ENCODE measurements around the gene KCNAB1. TPM values are rescaled to one million over a fixed set of nuclear protein-coding genes. Genes with fewer than 3 reads are reported as not detected.

The KCNAB1 gene
- total RNA-seq, 1 experiment from 2014 or later: not detected

DNA sequence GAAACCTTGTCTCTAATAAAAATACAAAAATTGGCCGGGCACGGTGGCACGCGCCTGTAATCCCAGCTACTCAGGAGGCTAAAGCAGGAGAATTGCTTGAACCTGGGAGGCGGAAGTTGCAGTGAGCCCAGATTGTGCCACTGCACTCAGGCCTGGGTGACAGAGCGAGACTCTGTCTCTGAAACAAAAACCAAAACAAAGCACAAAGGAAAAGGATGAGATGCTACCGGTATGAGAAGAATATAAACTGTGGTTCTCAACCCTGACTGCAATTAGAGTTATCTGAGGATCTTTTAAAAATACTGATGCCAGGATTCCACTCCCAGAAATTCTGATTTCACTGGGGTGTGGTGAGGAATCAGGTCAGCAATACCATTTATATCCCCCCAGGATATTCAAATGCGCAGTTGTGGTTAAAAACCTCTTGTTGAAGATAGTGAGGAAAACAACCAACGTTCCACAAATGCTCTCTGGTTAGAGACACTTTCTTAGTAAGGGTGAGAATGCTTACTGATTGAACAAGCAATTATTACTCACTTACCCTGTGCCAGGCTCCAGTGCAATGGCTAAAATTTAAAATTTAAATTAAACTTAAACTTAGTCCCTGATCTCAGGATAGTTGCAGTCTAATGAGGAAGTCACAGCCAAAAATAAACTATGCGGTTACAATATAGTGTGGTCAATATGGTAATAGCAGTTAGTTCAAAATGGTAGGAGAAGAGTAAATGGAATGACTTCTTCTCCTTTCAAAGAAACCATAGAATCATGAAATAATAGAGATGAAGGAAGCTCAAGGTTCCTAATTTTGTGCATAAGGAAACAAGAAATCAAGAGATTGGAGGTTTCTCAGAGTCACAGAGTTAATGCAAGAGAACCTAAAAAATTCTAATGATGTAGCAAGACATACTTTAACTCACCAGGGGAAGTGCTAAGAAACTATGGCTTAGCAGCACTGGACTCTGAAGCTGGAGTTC lies 325.0 kb downstream of the KCNAB1 start:
- DNase-seq (ENCODE audit: low spot score): no peak

DNA sequence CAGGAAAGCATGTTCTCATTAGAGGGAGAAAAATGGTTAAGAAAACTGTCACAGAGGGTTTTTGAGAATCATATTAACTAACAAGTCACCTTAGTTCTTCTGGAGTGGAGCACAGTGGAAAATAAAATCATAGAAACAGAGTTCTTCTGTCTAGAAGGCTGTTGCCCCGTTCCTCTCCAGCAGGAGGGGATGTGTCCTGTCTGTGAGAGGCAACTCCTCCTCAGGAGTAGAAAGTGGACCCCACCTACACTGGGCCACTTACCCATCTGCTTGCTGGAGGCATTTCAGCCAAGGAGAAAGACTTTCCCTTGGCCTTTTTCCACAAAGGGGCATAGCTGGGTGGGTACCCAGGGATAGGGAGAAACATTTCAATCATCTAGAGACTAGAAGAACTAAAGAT lies 327.9 kb downstream of the KCNAB1 start:
- peak; percentile 51 for DNase-seq (ENCODE audit: low spot score)

DNA sequence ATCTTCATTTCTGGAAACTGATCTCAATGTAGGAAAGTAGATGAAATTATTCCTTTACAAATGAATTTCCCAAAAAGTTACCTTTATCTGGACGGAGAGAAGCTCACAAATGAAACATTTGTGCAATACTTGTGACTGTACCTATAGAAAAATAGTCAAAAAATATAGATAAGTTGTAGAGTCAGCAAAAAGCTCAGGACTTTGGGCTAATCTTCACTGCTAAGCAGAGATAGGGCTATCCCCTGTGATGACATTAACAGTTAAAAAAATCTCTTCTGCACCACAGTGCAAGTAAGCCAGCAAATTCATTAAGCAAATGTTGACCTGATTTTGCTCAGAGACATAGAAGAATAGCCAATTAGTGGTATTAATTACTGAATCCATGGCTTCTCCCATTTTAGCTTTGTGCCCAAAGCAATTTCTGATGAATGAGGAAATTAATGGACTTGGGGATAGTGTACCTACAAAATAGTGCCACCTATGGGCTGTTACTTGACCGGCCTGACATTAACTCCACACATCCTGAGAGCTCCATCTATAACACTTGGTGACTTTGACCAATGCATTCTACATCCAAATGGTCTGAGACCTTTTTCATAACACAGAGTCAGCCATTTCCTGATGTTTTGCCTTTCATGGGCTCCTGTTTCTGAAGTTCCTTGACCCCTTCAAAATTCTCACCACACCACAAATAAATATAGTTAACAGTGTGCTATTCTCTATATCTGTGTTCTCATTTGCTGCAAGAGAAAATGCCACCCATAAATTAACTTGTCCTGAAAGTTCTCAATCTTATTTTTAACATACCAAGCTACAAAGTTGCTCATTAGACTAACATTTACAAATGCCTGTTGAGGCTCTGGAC lies 329.6 kb downstream of the KCNAB1 start:
- peak; percentile 61 for DNase-seq (ENCODE audit: low spot score)

DNA sequence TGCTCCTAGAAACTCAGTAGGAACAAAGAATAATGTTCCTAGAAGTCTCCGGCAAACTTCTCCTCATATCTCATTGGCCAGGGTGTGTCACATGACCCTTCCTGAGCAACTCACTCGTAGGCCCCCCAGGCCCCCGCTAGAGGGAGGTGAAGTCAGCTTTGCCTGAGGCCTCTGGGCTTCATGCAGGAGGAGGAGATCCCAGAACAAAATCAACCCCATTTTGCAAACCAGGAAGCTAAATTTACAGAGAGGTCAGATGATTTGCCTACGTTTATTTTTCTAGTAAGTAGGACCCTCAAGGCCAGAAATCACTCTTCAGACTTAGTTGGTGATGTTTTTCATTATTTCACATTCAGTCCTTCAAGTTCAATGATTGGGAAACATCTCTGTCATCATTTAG lies 335.5 kb downstream of the KCNAB1 start:
- DNase-seq (ENCODE audit: low spot score): no peak

DNA sequence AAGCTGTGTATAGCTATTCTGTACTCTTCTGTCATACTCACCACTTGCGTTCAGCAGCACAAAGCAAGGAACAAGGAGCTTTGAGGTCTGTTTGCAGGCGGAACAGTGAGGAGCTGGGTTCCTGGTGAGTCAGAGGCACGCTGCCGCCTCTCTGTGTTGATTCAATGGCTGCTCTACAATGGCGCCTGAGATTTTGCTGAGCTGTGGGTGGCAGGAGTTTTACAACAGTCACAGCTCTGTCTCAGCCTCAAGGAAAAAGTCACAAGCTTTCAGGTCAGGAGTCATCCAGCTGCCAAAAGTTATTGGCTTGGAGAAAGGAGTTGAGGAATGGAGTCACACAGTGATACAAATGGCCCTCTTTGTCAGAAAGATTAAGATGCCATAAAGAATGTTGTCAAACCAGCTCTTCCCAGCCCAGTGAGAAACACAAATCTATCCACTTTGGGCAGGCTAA lies 336.4 kb downstream of the KCNAB1 start:
- peak; percentile 59 for DNase-seq (ENCODE audit: low spot score)

DNA sequence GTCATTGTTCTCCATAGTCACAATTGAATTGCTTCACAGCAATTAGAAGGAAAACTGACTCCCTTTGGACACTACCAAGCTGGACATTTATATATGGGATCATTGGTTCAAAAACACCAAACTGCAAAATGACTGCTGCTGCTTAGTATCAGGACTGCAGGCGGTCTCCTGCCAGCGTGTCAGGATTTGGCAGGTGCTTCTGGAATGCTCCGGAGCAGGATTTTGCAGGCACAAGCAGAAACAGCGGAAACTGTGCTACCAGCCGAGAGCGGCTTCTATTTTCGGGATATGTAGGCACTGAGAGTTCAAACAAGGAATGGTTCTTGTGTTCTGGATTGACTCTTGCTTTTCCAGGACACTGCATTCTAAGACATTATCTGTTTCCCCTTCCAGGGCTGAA lies 339.1 kb downstream of the KCNAB1 start:
- DNase-seq (ENCODE audit: low spot score): no peak

DNA sequence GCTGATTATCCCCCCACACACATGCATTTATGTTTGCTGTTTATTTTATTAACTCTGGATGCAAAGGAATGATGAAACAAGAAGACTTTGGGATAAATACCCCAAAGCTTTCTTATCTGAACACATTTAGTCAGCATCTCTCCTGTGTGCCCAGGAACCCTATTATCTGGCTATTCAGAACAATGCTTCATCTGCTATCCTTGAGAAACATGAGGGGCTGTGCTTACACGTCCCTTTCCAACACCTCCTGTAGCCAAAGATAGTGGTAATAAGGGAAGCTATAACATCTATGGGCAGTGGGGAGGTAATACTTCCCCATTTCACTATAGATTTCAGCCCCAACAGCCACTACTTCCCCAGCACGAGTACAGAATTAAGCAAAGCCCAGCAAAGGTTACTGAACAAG lies 339.8 kb downstream of the KCNAB1 start:
- DNase-seq (ENCODE audit: low spot score): no peak

DNA sequence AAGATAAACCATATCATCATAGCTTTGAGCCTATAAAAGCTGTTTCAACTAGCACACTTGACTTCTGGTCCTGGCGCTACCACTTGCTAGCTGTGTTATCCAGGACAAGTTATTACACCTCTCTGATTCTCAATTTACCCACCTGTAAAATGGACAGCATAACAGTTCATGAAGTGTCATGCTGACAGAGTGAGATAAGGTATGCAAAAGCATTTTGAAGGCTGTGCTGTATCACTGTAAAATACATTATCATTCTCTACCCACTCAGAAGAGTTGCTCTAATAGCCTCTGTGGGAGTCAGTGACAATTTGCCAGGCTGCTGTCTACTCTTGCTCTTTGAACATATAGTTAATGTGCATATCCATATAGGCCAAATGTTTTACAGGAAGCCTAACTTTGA lies 341.5 kb downstream of the KCNAB1 start:
- no peak for DNase-seq (ENCODE audit: low spot score)

DNA sequence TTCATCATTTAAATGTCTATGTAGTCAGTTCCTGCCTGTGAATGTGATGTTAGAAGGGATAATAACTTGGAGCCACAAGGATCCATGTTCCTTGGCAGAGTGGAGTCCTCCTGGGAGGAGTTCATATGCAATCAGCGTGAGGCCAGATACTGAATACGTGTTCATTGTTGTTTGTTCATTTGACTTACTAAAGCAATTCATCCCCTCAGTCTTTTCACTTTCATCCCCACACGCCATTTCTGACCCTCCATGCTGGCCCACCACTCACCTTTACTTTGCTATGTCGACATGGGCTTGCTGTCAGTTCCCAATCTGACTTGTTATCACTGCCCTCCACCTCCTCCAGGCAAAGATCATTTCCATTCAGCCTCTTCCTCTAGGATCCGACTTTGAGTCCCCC lies 342.7 kb downstream of the KCNAB1 start:
- no peak for DNase-seq (ENCODE audit: low spot score)

DNA sequence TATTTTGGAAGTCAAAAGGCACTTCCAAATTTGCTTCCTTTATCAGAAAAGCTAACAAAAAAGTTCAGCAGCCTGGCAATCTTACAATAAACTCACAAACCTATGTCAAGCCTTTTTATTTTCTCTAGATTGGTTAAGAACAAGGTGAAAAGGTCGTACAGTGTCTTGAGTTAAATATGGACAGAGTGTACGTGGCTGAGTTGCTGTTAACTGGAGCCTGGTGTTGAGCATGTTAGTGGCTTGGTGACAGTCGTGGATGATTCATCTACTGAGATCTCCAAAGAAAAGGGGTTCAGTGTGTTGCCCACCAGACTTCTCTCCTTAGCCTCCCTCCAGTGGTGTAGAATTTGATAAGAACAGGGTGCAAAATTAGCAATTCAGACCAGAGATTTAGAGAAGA lies 344.8 kb downstream of the KCNAB1 start:
- DNase-seq (ENCODE audit: low spot score): no peak

DNA sequence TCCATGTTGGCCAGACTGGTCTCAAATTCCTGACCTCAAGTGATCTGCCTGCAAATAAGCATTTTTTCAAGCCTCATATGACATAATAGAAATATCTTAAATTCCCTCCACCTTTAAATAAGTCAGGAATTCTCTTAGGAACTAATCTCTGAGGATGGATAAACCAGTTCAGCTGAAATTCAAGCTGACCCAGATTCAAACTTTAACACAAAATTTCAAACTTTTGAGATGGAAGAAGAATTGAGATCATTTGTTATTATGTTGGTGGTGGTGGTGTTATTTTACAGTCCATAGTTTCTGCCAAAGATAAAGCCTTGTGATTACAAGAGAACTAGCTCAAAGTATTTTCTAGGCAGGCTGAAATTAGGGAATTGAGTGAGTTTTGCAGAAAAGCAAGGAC lies 349.1 kb downstream of the KCNAB1 start:
- DNase-seq (ENCODE audit: low spot score): no peak

DNA sequence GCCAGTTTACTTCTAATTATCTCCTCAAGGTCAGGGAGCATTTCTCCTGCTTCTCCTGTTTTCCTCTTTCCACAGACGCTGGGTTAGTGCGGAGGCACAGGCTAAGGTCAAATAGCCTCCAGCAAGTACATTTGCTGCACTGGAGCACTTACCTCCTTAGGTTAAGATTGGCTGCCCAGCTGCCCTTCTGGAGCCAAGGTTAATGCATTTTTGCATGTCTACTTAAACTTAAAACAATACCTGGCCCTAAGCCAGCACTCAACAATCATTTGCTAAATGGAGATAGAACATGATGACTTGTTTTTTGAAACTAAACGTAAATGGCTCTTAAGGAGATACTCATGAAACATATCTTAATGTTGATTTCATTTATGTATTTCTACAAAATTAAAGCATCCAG lies 351.1 kb downstream of the KCNAB1 start:
- no peak for DNase-seq (ENCODE audit: low spot score)

DNA sequence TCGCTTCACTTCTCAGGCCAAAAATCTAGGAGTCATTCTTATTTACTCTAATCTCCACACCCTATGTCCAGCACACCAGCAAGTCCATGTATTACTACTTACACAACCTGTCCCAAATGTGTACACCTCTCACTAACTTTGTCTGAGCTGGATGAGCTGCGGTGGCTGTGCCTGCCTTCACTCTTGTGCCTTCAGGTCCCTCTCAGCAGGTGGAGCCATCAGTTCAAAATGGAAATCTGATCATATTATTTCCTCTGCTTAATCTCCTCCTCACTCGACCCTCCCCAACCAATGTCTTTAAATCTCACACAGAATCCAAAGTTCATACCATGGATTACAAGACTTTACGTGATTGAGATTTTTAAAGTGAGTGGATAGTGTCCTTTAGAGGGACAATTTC lies 351.8 kb downstream of the KCNAB1 start:
- no peak for DNase-seq (ENCODE audit: low spot score)

DNA sequence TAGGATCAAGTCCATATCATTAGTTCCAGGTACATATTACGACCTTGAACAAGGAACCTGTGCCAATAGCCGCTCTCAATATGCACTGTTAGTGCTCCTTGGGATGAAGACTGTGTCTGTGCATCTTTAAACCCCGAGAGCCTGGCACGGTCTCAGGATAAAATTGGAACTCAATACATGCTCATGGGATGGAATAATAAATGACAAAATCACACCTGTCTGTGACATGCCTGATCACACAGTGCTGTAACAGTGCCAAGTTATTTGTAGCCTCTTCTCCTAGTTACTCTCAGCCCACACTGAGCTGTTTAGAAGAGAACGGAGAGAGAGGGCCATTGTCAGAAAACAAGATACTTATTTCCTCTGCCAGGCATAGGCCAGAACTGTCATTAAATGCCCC lies 352.3 kb downstream of the KCNAB1 start:
- no peak for DNase-seq (ENCODE audit: low spot score)

DNA sequence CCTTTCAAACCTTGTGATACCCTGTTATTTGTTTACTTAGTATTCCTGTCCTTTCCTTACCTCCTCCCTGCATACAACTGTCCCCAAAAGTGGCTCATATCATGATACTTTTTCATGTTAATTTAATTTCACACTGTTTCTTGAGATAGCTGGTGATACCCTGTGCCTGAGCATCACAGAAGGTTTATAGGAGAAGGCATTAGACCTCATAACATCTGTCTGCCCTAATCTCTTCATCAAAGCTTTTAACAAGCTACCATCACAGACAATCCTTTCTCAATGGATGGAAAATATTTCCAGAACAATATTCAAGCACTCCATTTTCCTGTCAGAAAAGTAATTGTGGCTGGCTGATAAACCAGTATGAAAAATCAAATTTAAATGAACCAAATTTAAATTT lies 353.0 kb downstream of the KCNAB1 start:
- no peak for DNase-seq (ENCODE audit: low spot score)

DNA sequence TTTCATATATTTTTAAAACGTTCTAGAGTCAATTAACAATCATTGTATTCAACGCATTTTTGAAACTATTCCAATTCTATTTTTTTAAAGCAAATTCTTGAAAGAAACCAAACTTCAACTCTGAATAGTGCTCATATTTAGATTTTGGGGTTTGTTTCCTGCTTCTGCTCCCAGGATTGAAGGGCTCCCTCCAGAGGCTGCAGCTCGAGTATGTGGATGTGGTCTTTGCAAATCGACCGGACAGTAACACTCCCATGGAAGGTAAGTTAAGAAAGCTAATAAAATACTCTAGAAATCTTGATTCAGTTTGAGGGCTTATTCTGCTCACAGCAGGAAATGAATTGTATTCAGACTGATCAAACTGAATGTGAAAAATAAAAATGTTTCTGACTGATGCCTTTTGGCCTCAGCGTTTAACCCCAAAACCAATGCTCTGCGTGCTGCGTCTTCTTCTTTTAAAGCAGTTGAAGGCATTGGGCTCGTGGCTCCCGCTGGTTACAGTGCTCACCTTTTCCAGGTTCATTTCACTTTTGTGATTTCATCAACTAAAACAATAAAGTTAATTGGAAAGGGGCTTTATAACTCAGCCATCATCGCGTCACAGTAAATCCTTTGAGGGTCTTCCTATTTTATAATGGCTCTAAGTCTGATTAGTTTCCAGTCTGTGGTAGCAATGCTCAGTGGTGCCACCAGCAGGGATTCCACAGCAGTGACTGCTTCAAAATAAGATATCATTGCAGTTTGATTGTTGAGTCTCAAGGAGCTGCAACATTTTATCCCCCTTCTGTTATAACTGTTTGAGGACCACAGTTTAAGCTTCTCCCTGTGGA lies 354.4 kb downstream of the KCNAB1 start:
- DNase-seq (ENCODE audit: low spot score): no peak

DNA sequence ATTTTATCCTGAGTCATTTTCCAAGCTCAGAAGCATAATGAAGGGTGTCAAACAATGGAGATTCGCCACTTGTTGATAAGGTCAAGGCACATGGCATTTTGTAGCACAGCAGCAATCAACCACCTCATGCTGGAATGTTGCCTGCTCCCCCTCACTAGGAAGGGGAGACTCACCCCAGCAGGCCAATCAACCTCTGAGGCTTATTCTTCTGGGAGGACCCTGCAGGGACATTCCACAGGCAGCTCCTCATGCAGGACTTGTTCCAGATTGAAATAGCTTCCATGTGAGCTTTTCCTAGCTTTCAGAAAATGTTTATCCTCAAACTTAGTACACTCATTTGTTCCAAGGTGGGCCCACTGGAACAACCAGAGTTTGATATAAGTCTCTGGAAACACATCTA lies 356.9 kb downstream of the KCNAB1 start:
- no peak for DNase-seq (ENCODE audit: low spot score)

DNA sequence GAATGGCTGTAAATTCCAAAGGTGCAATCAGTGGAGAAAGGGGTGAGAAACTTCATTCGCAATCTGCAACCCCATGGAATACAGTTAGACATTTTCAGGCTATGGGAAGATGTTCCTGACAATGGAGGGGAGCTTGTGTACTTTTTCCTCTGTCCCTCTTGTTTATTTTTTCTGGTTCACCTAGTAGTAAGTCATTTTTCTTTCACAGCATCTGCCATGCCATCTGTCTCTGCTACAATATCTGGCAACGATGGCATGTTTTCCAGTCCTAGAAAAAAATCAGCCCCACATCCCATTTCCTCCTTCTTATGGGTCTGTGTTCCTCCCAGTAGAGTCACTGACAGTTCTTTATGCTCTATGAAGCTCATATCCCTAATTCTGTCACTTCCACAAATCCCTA lies 358.5 kb downstream of the KCNAB1 start:
- no peak for DNase-seq (ENCODE audit: low spot score)

DNA sequence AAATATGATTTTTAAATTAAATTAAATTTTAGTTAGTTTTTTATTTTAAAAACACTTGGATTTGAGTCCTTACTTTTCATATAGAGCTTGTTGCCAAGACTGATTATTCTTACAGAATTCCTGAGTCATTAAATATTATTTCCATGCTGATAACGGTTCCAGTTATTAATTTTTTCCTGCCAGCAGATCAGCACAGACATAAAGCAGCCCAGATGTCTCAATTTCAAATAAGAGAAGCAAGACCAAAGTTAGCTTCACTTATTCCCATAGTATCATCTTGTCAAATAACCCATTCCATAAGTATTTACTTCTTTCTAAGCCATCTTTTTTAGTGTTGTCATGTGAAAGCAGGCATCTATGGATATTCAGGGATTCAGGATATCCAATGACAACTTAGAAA lies 359.2 kb downstream of the KCNAB1 start:
- DNase-seq (ENCODE audit: low spot score): no peak

DNA sequence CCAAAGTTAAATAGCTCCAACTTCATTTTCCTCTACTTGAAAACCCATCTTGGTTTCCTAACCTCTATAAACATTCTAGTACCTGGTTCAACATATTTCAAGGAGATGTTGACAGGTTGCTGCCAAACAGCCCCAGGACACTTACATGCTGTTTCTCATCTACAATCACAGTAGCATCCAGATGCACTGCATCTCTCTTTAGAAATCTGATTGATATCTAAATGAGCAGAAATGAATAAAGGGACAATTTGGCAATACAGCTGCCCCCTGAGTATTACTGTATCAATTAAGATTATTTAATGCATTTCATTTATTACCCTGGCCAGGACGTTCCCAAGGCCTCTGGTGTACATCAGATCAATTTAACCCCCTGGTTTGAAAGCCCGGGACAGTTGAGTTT lies 360.6 kb downstream of the KCNAB1 start:
- DNase-seq (ENCODE audit: low spot score): no peak

DNA sequence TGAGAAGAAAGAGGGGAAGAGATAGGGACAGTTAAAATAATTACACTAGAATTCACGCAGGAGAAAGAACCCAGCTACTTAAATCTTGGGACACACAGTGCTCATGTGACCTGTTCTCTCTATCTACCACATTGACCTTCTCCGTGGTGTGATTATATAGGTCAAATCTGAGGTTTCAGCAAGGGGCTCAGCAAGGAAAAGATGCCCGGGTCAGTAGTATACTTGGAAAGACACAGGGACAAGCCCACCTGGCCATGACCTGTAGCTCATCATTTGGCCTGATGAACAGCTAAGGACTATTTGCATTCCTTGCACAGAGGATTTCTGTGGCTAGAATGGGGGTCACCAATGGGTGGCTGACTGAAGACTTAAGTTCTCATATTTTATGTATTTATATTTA lies 362.6 kb downstream of the KCNAB1 start:
- no peak for DNase-seq (ENCODE audit: low spot score)

DNA sequence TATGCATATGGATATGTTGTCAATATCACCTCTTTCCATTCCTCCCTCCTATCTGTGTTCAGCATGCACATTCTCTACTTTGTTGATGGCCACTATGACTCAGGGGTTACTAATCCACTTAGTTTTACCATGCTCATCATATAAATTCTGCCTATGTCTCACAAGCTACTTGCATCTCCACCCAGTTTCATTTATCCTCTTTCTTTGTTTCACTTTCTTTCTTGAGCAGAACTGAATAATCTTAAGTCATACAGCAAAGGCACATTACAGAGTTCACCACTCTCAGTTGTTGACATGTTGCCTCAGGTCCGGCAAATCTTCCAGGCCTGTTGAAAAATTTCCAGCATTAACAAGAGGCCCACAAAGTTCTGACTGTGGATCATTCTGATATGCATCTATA lies 363.0 kb downstream of the KCNAB1 start:
- DNase-seq (ENCODE audit: low spot score): peak; percentile 20
